Measurements from ENCODE around the gene TLCD4. TPM values are rescaled to one million over a fixed set of nuclear protein-coding genes. Genes with fewer than 3 reads are reported as not detected.

Gene TLCD4
- total and polyA plus RNA-seq, 2 of the 13 experiments (the other 11 are each of a cell fraction or from before 2014, with no cell fraction given) = 4.7 to 14.5 TPM

DNA sequence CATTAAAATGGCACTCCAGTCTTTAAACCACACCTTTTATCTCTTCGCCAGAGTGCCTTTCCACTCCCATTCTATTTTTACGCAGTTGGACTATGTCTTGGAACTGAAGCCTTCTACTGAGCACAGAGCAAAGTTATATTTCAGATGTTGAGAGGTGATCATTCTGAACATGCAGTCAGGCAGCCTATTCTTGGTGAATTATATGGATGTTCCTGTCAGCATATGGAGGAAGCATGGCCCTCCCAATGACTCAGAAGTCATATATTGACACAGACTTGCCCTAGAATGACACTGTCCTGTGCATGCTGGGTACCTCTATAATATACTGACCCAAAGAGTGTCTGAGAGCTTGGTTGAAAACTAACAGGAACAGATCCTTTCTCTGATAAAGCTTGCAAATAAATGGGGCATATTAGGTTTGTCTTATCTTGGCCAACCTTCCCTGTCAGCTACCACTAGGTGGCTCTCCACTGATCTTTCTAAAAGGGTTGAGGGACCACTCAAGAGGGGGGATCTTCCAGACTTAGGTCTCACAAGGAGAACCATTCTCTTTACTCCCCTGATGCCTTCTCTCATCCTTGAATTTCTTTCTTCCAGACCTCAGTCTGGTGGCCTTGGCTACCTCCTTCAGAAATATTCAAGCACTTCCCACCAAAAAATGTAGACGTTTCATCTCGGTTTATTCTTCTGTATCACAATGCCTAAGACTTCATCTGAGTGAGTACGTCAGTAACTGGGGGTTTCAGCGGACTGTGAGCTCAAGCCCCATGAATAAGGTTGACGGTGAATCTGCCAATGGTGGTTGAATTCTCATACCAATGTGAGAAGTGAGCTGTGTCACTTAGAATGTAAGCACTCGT, 32.6 kb upstream of the TLCD4 start (continued):
- no peak for TF ChIP-seq ZHX2 (IDR thresholded peaks at IDR 0.05; ENCODE audit: low read depth)
- TF ChIP-seq ZHX2 (CRISPR knock-in tag; IDR thresholded peaks at IDR 0.05; ENCODE audit: borderline replicate concordance) = no peak
- TF ChIP-seq SMARCE1 (IDR thresholded peaks at IDR 0.05; ENCODE audit: borderline replicate concordance) = no peak
- TF ChIP-seq SP4 (CRISPR knock-in tag; IDR thresholded peaks at IDR 0.05) = no peak
- peak; percentile 65 for TF ChIP-seq RARA (CRISPR knock-in tag; IDR thresholded peaks at IDR 0.05)
- TF ChIP-seq, protein P1, sequence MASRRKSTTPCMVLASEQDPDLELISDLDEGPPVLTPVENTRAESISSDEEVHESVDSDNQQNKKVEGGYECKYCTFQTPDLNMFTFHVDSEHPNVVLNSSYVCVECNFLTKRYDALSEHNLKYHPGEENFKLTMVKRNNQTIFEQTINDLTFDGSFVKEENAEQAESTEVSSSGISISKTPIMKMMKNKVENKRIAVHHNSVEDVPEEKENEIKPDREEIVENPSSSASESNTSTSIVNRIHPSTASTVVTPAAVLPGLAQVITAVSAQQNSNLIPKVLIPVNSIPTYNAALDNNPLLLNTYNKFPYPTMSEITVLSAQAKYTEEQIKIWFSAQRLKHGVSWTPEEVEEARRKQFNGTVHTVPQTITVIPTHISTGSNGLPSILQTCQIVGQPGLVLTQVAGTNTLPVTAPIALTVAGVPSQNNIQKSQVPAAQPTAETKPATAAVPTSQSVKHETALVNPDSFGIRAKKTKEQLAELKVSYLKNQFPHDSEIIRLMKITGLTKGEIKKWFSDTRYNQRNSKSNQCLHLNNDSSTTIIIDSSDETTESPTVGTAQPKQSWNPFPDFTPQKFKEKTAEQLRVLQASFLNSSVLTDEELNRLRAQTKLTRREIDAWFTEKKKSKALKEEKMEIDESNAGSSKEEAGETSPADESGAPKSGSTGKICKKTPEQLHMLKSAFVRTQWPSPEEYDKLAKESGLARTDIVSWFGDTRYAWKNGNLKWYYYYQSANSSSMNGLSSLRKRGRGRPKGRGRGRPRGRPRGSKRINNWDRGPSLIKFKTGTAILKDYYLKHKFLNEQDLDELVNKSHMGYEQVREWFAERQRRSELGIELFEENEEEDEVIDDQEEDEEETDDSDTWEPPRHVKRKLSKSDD (CRISPR knock-in tag; IDR thresholded peaks at IDR 0.05; ENCODE audit: low read depth) = no peak
- no peak for TF ChIP-seq ATAD3A (CRISPR knock-in tag; IDR thresholded peaks at IDR 0.05)
- TF ChIP-seq SAP130 (CRISPR knock-in tag; IDR thresholded peaks at IDR 0.05; ENCODE audit: low read depth) = peak; percentile 64
- TF ChIP-seq FOSL2 (CRISPR knock-in tag; IDR thresholded peaks at IDR 0.05) = peak; percentile 88
- no peak for TF ChIP-seq ZNF343 (CRISPR knock-in tag; IDR thresholded peaks at IDR 0.05)
- no peak for TF ChIP-seq ZNF281 (CRISPR knock-in tag; IDR thresholded peaks at IDR 0.05; ENCODE audit: borderline replicate concordance)
- peak; percentile 49; the same call in 1 of the 2 replicates for TF ChIP-seq HMG20A (CRISPR knock-in tag; IDR thresholded peaks at IDR 0.05; ENCODE audit: borderline replicate concordance)
- TF ChIP-seq ZNF644 (CRISPR knock-in tag; IDR thresholded peaks at IDR 0.05; ENCODE audit: low read depth) = no peak; the same call in 1 of the 2 replicates
- no peak for TF ChIP-seq TERF1 (CRISPR knock-in tag; IDR thresholded peaks at IDR 0.05)
- TF ChIP-seq STAG1 (CRISPR knock-in tag; IDR thresholded peaks at IDR 0.05) = peak; percentile 61
